Activated CD4-positive, alpha-beta T cell treated with anti-CD3 and anti-CD28 coated beads, Interleukin-2, amount 10 ng/mL, durations not matched to agents 24 days and 14 days (primary cell): Measurements from ENCODE around the gene EXOSC5. TPM values are rescaled to one million over a fixed set of nuclear protein-coding genes. Genes with fewer than 3 reads are reported as not detected.
A peak's percentile ranks its signal among the peaks of the same experiment; 100 is the strongest.
"Not testable (repeated sequence)": the region's sequence is repeated elsewhere in the genome, so short reads cannot be mapped to it uniquely, and the experiment has no call there.

Source experiments
- DNase-seq: peaks from one replicate; pipeline ENCODE4 v3.0.0; 2022
- H3K27ac Mint-ChIP-seq: one replicate; pipeline ENCODE4 v1.8.0; 2022; ENCODE audit warnings: mild to moderate bottlenecking, mixed read lengths
- H3K27me3 Mint-ChIP-seq: one replicate; pipeline ENCODE4 v1.8.0; 2022; ENCODE audit warnings: mixed read lengths
- H3K36me3 Mint-ChIP-seq: one replicate; pipeline ENCODE4 v1.8.0; 2022; ENCODE audit warnings: low read depth, mild to moderate bottlenecking, mixed read lengths
- H3K4me1 Mint-ChIP-seq: one replicate; pipeline ENCODE4 v1.8.0; 2021; ENCODE audit warnings: mixed read lengths
- H3K4me3 Mint-ChIP-seq: one replicate; pipeline ENCODE4 v1.8.0; 2022; ENCODE audit warnings: mild to moderate bottlenecking, moderate library complexity, mixed read lengths
- H3K9me3 Mint-ChIP-seq: one replicate; pipeline ENCODE4 v1.8.0; 2021; ENCODE audit warnings: mixed read lengths
- intact Hi-C: fragments of 100-400 bp; cut with micrococcal nuclease; formaldehyde crosslinking; loops from one replicate; pipeline ENCODE4 v1.15.1; 2023
- total RNA-seq: library from RNA; stranded (reverse); gene quantifications from 2 replicates; pipeline ENCODE4 v1.2.3, GENCODE V29; 2022

EXOSC5 gene
- total RNA-seq, 1 donor from 2014 or later: 69.2 TPM

- H3K27me3 Mint-ChIP-seq: no peaks in the 10 kb centered on the region
- H3K4me1 Mint-ChIP-seq: peaks cover 1% of the 10 kb centered on the region
- no peak overlapping the region for H3K27ac Mint-ChIP-seq
- H3K4me3 Mint-ChIP-seq: no peak overlapping the region
- intact Hi-C loops: no loop called here
- H3K36me3 Mint-ChIP-seq: peaks cover 31% of the 10 kb centered on the region
- no peaks in the 10 kb centered on the region for H3K9me3 Mint-ChIP-seq
- no peak for DNase-seq
These were observed 24.8 kb upstream of the EXOSC5 start for GRCh38 chr19:41421973-41422372.

- intact Hi-C loops: no loop called here
These were observed 24.2 kb upstream of the EXOSC5 start for GRCh38 chr19:41421314-41421713.

GRCh38 chr19:41420101-41420880, 23.1 kb upstream of the EXOSC5 start:
- Mint-ChIP-seq H3K27ac (no peak overlapping the region), H3K4me1 (peaks cover 1% of the 10 kb centered on the region), H3K36me3 (peaks cover 33% of the 10 kb centered on the region), H3K27me3 (no peaks in the 10 kb centered on the region), H3K4me3 (no peak overlapping the region), H3K9me3 (no peaks in the 10 kb centered on the region)
- intact Hi-C loops: no loop called here
- DNase-seq: no peak

More at GRCh38 chr19:41421314-41421713, 24.2 kb upstream of the EXOSC5 start:
- Mint-ChIP-seq H3K27ac (peak overlapping the region; percentile 18), H3K36me3 (peaks cover 31% of the 10 kb centered on the region), H3K9me3 (no peaks in the 10 kb centered on the region), H3K27me3 (no peaks in the 10 kb centered on the region), H3K4me3 (no peak overlapping the region), H3K4me1 (peaks cover 1% of the 10 kb centered on the region)
- no peak for DNase-seq

GRCh38 chr19:41416194-41416674, 19.1 kb upstream of the EXOSC5 start:
- Mint-ChIP-seq H3K4me3 (no peak overlapping the region), H3K36me3 (peaks cover 41% of the 10 kb centered on the region), H3K4me1 (no peaks in the 10 kb centered on the region), H3K27me3 (no peaks in the 10 kb centered on the region), H3K9me3 (no peaks in the 10 kb centered on the region), H3K27ac (no peak overlapping the region)
- intact Hi-C loops: no loop called here
- no peak for DNase-seq

- no peak overlapping the region for H3K27ac Mint-ChIP-seq
- H3K4me1 Mint-ChIP-seq: no peaks in the 10 kb centered on the region
- no peak for DNase-seq
- H3K36me3 Mint-ChIP-seq: peaks cover 36% of the 10 kb centered on the region
- no peak overlapping the region for H3K4me3 Mint-ChIP-seq
- intact Hi-C loops: no loop called here
- no peaks in the 10 kb centered on the region for H3K27me3 Mint-ChIP-seq
- H3K9me3 Mint-ChIP-seq: no peaks in the 10 kb centered on the region
These were observed 18.0 kb upstream of the EXOSC5 start for GRCh38 chr19:41415154-41415571.

GRCh38 chr19:41414461-41414860, 17.3 kb upstream of the EXOSC5 start:
- no peaks in the 10 kb centered on the region for H3K9me3 Mint-ChIP-seq
- no peak for DNase-seq
- no peaks in the 10 kb centered on the region for H3K27me3 Mint-ChIP-seq
- H3K4me1 Mint-ChIP-seq: peaks cover 1% of the 10 kb centered on the region
- no peak overlapping the region for H3K4me3 Mint-ChIP-seq
- H3K27ac Mint-ChIP-seq: no peak overlapping the region
- intact Hi-C loops: no loop called here
- peaks cover 34% of the 10 kb centered on the region for H3K36me3 Mint-ChIP-seq

GRCh38 chr19:41413947-41414346, 16.8 kb upstream of the EXOSC5 start:
- Mint-ChIP-seq H3K27ac (no peak overlapping the region), H3K4me3 (no peak overlapping the region), H3K36me3 (peaks cover 30% of the 10 kb centered on the region), H3K27me3 (no peaks in the 10 kb centered on the region), H3K9me3 (no peaks in the 10 kb centered on the region), H3K4me1 (peaks cover 5% of the 10 kb centered on the region)
- DNase-seq: no peak
- intact Hi-C loops: no loop called here

- H3K36me3 Mint-ChIP-seq: peaks cover 25% of the 10 kb centered on the region
- H3K4me1 Mint-ChIP-seq: peaks cover 5% of the 10 kb centered on the region
- no peak for DNase-seq
- H3K9me3 Mint-ChIP-seq: no peaks in the 10 kb centered on the region
- H3K27me3 Mint-ChIP-seq: no peaks in the 10 kb centered on the region
- intact Hi-C loops: no loop called here
- no peak overlapping the region for H3K4me3 Mint-ChIP-seq
- no peak overlapping the region for H3K27ac Mint-ChIP-seq
These were observed 15.8 kb upstream of the EXOSC5 start for GRCh38 chr19:41412953-41413352.

- Mint-ChIP-seq H3K27me3 (no peaks in the 10 kb centered on the region), H3K36me3 (peaks cover 23% of the 10 kb centered on the region), H3K4me3 (no peak overlapping the region), H3K27ac (no peak overlapping the region), H3K9me3 (no peaks in the 10 kb centered on the region), H3K4me1 (peaks cover 5% of the 10 kb centered on the region)
- intact Hi-C loops: no loop called here
- DNase-seq: no peak
These were observed 14.8 kb upstream of the EXOSC5 start for GRCh38 chr19:41411968-41412265.

- DNase-seq: no peak
- intact Hi-C loops: no loop called here
- Mint-ChIP-seq H3K4me3 (no peak overlapping the region), H3K27me3 (no peaks in the 10 kb centered on the region), H3K36me3 (peaks cover 21% of the 10 kb centered on the region), H3K27ac (no peak overlapping the region), H3K9me3 (no peaks in the 10 kb centered on the region), H3K4me1 (peaks cover 5% of the 10 kb centered on the region)
These were observed 14.2 kb upstream of the EXOSC5 start for GRCh38 chr19:41411100-41411967.

GRCh38 chr19:41410336-41411054, 13.3 kb upstream of the EXOSC5 start:
- H3K36me3 Mint-ChIP-seq: peaks cover 20% of the 10 kb centered on the region
- no peaks in the 10 kb centered on the region for H3K27me3 Mint-ChIP-seq
- DNase-seq: no peak
- no peak overlapping the region for H3K27ac Mint-ChIP-seq
- intact Hi-C loops: no loop called here
- peaks cover 5% of the 10 kb centered on the region for H3K4me1 Mint-ChIP-seq
- no peak overlapping the region for H3K4me3 Mint-ChIP-seq
- H3K9me3 Mint-ChIP-seq: no peaks in the 10 kb centered on the region

GRCh38 chr19:41409288-41409687, 12.1 kb upstream of the EXOSC5 start:
- no peak overlapping the region for H3K27ac Mint-ChIP-seq
- intact Hi-C loops: no loop called here

GRCh38 chr19:41408846-41409245, 11.7 kb upstream of the EXOSC5 start:
- H3K9me3 Mint-ChIP-seq, H3K27me3 Mint-ChIP-seq, intact Hi-C loops, H3K27ac Mint-ChIP-seq, H3K4me1 Mint-ChIP-seq, DNase-seq, H3K36me3 Mint-ChIP-seq, H3K4me3 Mint-ChIP-seq: not testable (repeated sequence)

More at GRCh38 chr19:41409288-41409687, 12.1 kb upstream of the EXOSC5 start:
- Mint-ChIP-seq H3K4me3 (no peak overlapping the region), H3K9me3 (no peaks in the 10 kb centered on the region), H3K4me1 (peaks cover 5% of the 10 kb centered on the region), H3K36me3 (peaks cover 10% of the 10 kb centered on the region), H3K27me3 (no peaks in the 10 kb centered on the region)
- DNase-seq: no peak

GRCh38 chr19:41408256-41408655, 11.1 kb upstream of the EXOSC5 start:
- Mint-ChIP-seq H3K27ac (no peak overlapping the region), H3K4me1 (peaks cover 5% of the 10 kb centered on the region), H3K4me3 (no peak overlapping the region), H3K27me3 (no peaks in the 10 kb centered on the region), H3K36me3 (peaks cover 5% of the 10 kb centered on the region), H3K9me3 (no peaks in the 10 kb centered on the region)
- DNase-seq: no peak
- intact Hi-C loops: no loop called here
